ENCODE measurements around the gene TYRP1.

TYRP1 gene

DNA sequence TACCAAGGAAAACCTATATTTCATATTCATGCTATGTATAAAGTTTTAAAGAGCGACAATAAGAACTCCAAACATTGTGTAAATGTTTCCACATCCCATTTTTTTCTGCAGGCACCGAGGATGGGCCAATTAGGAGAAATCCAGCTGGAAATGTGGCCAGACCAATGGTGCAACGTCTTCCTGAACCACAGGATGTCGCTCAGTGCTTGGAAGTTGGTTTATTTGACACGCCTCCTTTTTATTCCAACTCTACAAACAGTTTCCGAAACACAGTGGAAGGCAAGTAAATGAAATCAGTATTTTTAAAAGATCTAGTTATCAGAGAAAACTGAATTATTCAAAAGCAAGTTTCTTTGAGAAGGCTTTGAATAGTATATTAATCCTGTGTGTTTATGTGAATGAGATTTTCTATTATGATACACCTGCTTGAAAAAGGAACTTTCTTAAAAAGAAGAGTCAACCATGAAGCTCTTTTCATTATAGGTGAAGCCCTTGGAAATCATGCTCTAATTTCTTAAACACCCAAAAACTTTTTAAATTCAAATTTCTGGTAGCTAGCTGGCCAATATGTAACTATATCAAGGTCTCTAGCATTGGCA lies 9.1 kb downstream of the TYRP1 start:
- Histone ChIP-seq H3K9me3 (replicated peaks in 1 of 2; ENCODE audit: control insufficient read depth in 2 of 2, insufficient read depth in 1 of 2, low read depth in 1 of 2, low read length in 2 of 2) (no peaks in the 10 kb centered on the region), H2BK120ac (ENCODE audit: low read depth, low read length) (no peak overlapping the region), H3K18ac (ENCODE audit: low read length) (no peak overlapping the region), H2BK5ac (ENCODE audit: low read length) (no peak overlapping the region), H4K8ac (ENCODE audit: low read depth, low read length) (no peak overlapping the region), H2AFZ (ENCODE audit: low read length) (no peak overlapping the region), H3K79me1 (ENCODE audit: low read depth, low read length) (no peaks in the 10 kb centered on the region), H3K27me3 (ENCODE audit: control insufficient read depth in 3 of 3, insufficient read depth in 3 of 3, low read depth in 1 of 3, low read length in 3 of 3) (no peaks in the 10 kb centered on the region), H3K4me2 (ENCODE audit: insufficient read depth, low read length, poor library complexity, severe bottlenecking) (no peak overlapping the region), H3K27ac (replicated peaks; ENCODE audit: low read length) (no peak overlapping the region), H3K4ac (ENCODE audit: low read length) (no peak overlapping the region), H3K9ac (ENCODE audit: low read depth, low read length, poor library complexity) (no peak overlapping the region), H3K4me1 (ENCODE audit: control insufficient read depth in 2 of 2, insufficient read depth in 1 of 2, low read depth in 1 of 2, low read length in 2 of 2) (no peaks in the 10 kb centered on the region), H2AK5ac (ENCODE audit: low read depth, low read length) (no peak overlapping the region), H2BK12ac (ENCODE audit: low read length) (no peak overlapping the region), H4K91ac (ENCODE audit: low read depth, low read length, poor library complexity) (no peak overlapping the region), H3K4me3 (ENCODE audit: low read length in 2 of 2) (no peak overlapping the region), H3K23ac (ENCODE audit: low read depth, low read length, poor library complexity) (no peak overlapping the region), H2BK15ac (ENCODE audit: low read length) (no peak overlapping the region), H3K36me3 (replicated peaks in 1 of 2; ENCODE audit: control insufficient read depth in 2 of 2, insufficient read depth in 2 of 2, low read length in 2 of 2) (no peaks in the 10 kb centered on the region), H3K14ac (ENCODE audit: low read length) (no peak overlapping the region)
- peak; percentile 39 for DNase-seq (ENCODE audit: low spot score)
- no CpG with 5 or more reads among the region's 6 CpGs for WGBS, 2 donors (ENCODE audit: extremely low coverage in 2 of 2, insufficient read length in 2 of 2, insufficient replicate concordance in 1 of 2)

DNA sequence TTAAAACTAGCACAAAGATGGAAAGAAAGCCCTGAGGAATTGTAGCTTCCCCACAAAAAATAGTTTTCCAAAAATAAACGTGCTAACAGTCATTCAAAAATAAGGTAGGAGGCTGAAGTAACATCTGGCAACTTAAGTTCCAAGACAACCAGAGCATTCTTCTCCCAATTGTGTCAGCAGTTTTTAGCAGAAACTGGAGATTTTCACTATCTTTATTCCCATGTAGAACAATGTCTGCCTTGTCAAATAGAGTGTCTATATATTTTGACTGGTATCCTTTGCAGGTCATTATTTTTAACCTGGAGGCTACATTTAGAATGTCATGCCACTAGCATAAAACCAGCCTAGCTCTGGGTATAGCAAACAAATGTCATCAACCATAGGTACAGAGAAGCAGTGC lies 10.8 kb downstream of the TYRP1 start:
- Histone ChIP-seq H2BK120ac (ENCODE audit: low read depth, low read length) (no peak overlapping the region), H3K18ac (ENCODE audit: low read length) (no peak overlapping the region), H3K4ac (ENCODE audit: low read length) (no peak overlapping the region), H2BK15ac (ENCODE audit: low read length) (no peak overlapping the region), H2BK12ac (ENCODE audit: low read length) (no peak overlapping the region), H3K4me3 (ENCODE audit: low read length in 2 of 2) (no peak overlapping the region), H2AFZ (ENCODE audit: low read length) (no peak overlapping the region), H3K9ac (ENCODE audit: low read depth, low read length, poor library complexity) (no peak overlapping the region), H3K4me1 (ENCODE audit: control insufficient read depth in 2 of 2, insufficient read depth in 1 of 2, low read depth in 1 of 2, low read length in 2 of 2) (no peaks in the 10 kb centered on the region), H4K91ac (ENCODE audit: low read depth, low read length, poor library complexity) (no peak overlapping the region), H3K14ac (ENCODE audit: low read length) (no peak overlapping the region), H3K27ac (replicated peaks; ENCODE audit: low read length) (no peak overlapping the region), H2AK5ac (ENCODE audit: low read depth, low read length) (no peak overlapping the region), H3K79me1 (ENCODE audit: low read depth, low read length) (no peaks in the 10 kb centered on the region), H3K36me3 (replicated peaks in 1 of 2; ENCODE audit: control insufficient read depth in 2 of 2, insufficient read depth in 2 of 2, low read length in 2 of 2) (no peaks in the 10 kb centered on the region), H3K23ac (ENCODE audit: low read depth, low read length, poor library complexity) (no peak overlapping the region), H3K27me3 (ENCODE audit: control insufficient read depth in 3 of 3, insufficient read depth in 3 of 3, low read depth in 1 of 3, low read length in 3 of 3) (no peaks in the 10 kb centered on the region), H2BK5ac (ENCODE audit: low read length) (no peak overlapping the region), H3K4me2 (ENCODE audit: insufficient read depth, low read length, poor library complexity, severe bottlenecking) (no peak overlapping the region), H4K8ac (ENCODE audit: low read depth, low read length) (no peak overlapping the region), H3K9me3 (replicated peaks in 1 of 2; ENCODE audit: control insufficient read depth in 2 of 2, insufficient read depth in 1 of 2, low read depth in 1 of 2, low read length in 2 of 2) (no peaks in the 10 kb centered on the region)
- no CpG with 5 or more reads among the region's 1 CpG for WGBS, 2 donors (ENCODE audit: extremely low coverage in 2 of 2, insufficient read length in 2 of 2, insufficient replicate concordance in 1 of 2)
- DNase-seq (ENCODE audit: low spot score) = no peak

DNA sequence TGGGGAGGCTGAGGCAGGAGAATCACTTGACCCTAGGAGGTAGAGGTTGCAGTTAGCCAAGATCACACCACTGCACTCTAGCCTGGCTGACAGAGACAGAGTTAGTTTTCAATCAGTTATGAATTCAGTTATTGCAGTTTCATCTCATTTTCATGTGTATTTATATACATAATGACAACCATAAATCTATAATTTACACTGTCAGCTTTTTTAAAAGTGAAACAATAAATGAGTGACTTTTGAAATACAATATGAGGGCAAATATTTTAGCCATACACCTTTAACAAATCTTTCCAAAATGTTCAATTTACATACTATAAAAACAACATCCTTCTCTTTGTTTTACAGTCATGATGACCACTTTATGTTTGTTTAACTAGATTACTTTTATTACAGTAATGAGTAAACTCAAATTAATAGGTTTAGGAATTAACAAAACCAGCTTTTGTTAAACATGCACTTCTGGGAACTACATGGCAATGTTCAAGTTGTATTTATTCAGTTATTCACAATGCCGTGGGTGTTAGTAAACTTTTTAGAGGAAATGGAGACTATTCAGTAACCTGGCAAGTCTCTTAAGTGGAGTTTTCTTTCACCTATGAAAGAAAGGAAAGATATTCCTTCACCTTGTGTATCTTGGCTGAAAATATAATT lies 12.7 kb downstream of the TYRP1 start:
- Histone ChIP-seq H3K14ac (ENCODE audit: low read length) (no peak overlapping the region), H2BK120ac (ENCODE audit: low read depth, low read length) (no peak overlapping the region), H3K4me2 (ENCODE audit: insufficient read depth, low read length, poor library complexity, severe bottlenecking) (no peak overlapping the region), H3K18ac (ENCODE audit: low read length) (no peak overlapping the region), H2AK5ac (ENCODE audit: low read depth, low read length) (no peak overlapping the region), H3K27me3 (ENCODE audit: control insufficient read depth in 3 of 3, insufficient read depth in 3 of 3, low read depth in 1 of 3, low read length in 3 of 3) (no peaks in the 10 kb centered on the region), H3K79me1 (ENCODE audit: low read depth, low read length) (no peaks in the 10 kb centered on the region), H3K4me1 (ENCODE audit: control insufficient read depth in 2 of 2, insufficient read depth in 1 of 2, low read depth in 1 of 2, low read length in 2 of 2) (no peaks in the 10 kb centered on the region), H4K91ac (ENCODE audit: low read depth, low read length, poor library complexity) (no peak overlapping the region), H3K36me3 (replicated peaks in 1 of 2; ENCODE audit: control insufficient read depth in 2 of 2, insufficient read depth in 2 of 2, low read length in 2 of 2) (no peaks in the 10 kb centered on the region), H3K27ac (replicated peaks; ENCODE audit: low read length) (no peak overlapping the region), H4K8ac (ENCODE audit: low read depth, low read length) (no peak overlapping the region), H2BK15ac (ENCODE audit: low read length) (no peak overlapping the region), H3K9ac (ENCODE audit: low read depth, low read length, poor library complexity) (no peak overlapping the region), H3K4me3 (ENCODE audit: low read length in 2 of 2) (no peak overlapping the region), H2AFZ (ENCODE audit: low read length) (no peak overlapping the region), H2BK12ac (ENCODE audit: low read length) (no peak overlapping the region), H3K4ac (ENCODE audit: low read length) (no peak overlapping the region), H3K9me3 (replicated peaks in 1 of 2; ENCODE audit: control insufficient read depth in 2 of 2, insufficient read depth in 1 of 2, low read depth in 1 of 2, low read length in 2 of 2) (no peaks in the 10 kb centered on the region), H2BK5ac (ENCODE audit: low read length) (no peak overlapping the region), H3K23ac (ENCODE audit: low read depth, low read length, poor library complexity) (no peak overlapping the region)
- no peak for DNase-seq (ENCODE audit: low spot score)
- no CpG with 5 or more reads among the region's 1 CpG for WGBS, 2 donors (ENCODE audit: extremely low coverage in 2 of 2, insufficient read length in 2 of 2, insufficient replicate concordance in 1 of 2)

DNA sequence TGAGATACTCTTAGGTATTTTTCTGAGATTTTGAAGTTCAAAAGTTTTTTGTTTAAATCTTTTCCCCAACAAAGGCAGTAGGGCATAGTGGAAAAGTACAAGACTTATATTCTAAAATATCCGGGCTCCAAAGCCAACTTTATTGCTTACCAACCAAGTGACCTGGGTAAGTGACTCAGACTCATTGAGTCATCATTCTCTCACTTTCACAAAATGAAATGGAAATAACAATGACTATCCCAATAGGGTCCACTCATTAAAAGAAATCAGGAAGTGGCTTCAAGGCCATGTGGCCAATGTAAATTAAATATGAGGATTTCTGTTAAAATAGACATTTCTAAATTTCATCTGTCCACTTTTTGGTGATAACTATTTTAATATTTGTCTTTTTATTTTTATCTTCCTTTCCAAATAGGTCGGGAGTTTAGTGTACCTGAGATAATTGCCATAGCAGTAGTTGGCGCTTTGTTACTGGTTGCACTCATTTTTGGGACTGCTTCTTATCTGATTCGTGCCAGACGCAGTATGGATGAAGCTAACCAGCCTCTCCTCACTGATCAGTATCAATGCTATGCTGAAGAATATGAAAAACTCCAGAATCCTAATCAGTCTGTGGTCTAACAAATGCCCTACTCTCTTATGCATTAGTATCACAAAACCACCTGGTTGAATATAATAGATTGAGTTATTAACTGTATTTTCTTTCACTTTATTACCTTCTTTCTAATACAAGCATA lies 15.5 kb downstream of the TYRP1 start:
- Histone ChIP-seq H3K4me3 (ENCODE audit: low read length in 2 of 2) (no peak overlapping the region), H3K14ac (ENCODE audit: low read length) (no peak overlapping the region), H3K36me3 (replicated peaks in 1 of 2; ENCODE audit: control insufficient read depth in 2 of 2, insufficient read depth in 2 of 2, low read length in 2 of 2) (no peaks in the 10 kb centered on the region), H3K4me2 (ENCODE audit: insufficient read depth, low read length, poor library complexity, severe bottlenecking) (no peak overlapping the region), H3K9ac (ENCODE audit: low read depth, low read length, poor library complexity) (no peak overlapping the region), H3K23ac (ENCODE audit: low read depth, low read length, poor library complexity) (no peak overlapping the region), H3K79me1 (ENCODE audit: low read depth, low read length) (no peaks in the 10 kb centered on the region), H4K8ac (ENCODE audit: low read depth, low read length) (no peak overlapping the region), H2BK5ac (ENCODE audit: low read length) (no peak overlapping the region), H2AK5ac (ENCODE audit: low read depth, low read length) (no peak overlapping the region), H3K4me1 (ENCODE audit: control insufficient read depth in 2 of 2, insufficient read depth in 1 of 2, low read depth in 1 of 2, low read length in 2 of 2) (no peaks in the 10 kb centered on the region), H2BK12ac (ENCODE audit: low read length) (no peak overlapping the region), H3K27ac (replicated peaks; ENCODE audit: low read length) (no peak overlapping the region), H3K4ac (ENCODE audit: low read length) (no peak overlapping the region), H4K91ac (ENCODE audit: low read depth, low read length, poor library complexity) (no peak overlapping the region), H2BK15ac (ENCODE audit: low read length) (no peak overlapping the region), H3K9me3 (replicated peaks in 1 of 2; ENCODE audit: control insufficient read depth in 2 of 2, insufficient read depth in 1 of 2, low read depth in 1 of 2, low read length in 2 of 2) (no peaks in the 10 kb centered on the region), H2BK120ac (ENCODE audit: low read depth, low read length) (no peak overlapping the region), H3K18ac (ENCODE audit: low read length) (no peak overlapping the region), H2AFZ (ENCODE audit: low read length) (no peak overlapping the region), H3K27me3 (ENCODE audit: control insufficient read depth in 3 of 3, insufficient read depth in 3 of 3, low read depth in 1 of 3, low read length in 3 of 3) (no peaks in the 10 kb centered on the region)
- no CpG with 5 or more reads among the region's 5 CpGs for WGBS, 2 donors (ENCODE audit: extremely low coverage in 2 of 2, insufficient read length in 2 of 2, insufficient replicate concordance in 1 of 2)
- no peak for DNase-seq (ENCODE audit: low spot score)
